Spleen (tissue), 11 donors: ENCODE data around the gene DNAH14. TPM values are rescaled to one million over a fixed set of nuclear protein-coding genes. Genes with fewer than 3 reads are reported as not detected.
"Not testable (repeated sequence)": the region's sequence is repeated elsewhere in the genome, so short reads cannot be mapped to it uniquely, and the experiment has no call there.

Experiments
- DNase-seq: peaks from one replicate; pipeline ENCODE4 v3.0.0-alpha.2; 2020
- H3K27ac ChIP-seq, 8 donors: fragments of 200-600 bp; sonication (generic) in 7 of 8; 1 replicate in 4 of 8; 2 replicates in 4 of 8; pipeline versions ENCODE4 v1.5.0 to v1.8.0; 2016 to 2021; ENCODE audit warnings: inconsistent platforms in 4 of 8, mild to moderate bottlenecking in 4 of 8, moderate library complexity in 1 of 8
- H3K27me3 ChIP-seq, 7 donors: fragments of 200-600 bp; sonication (generic) in 6 of 7; replicated peaks in 1 of 7; 1 replicate in 4 of 7; 2 replicates in 3 of 7; pipeline versions ENCODE4 v1.5.0 to v1.8.0; 2016 to 2021; ENCODE audit warnings: inconsistent platforms in 3 of 7, mild to moderate bottlenecking in 1 of 7
- H3K36me3 ChIP-seq, 6 donors: fragments of 200-600 bp; sonication (generic) in 5 of 6; 1 replicate in 4 of 6; 2 replicates in 2 of 6; pipeline versions ENCODE4 v1.5.0 to v1.8.0; 2016 to 2021; ENCODE audit warnings: inconsistent platforms in 2 of 6
- H3K4me1 ChIP-seq, 6 donors: fragments of 200-600 bp; sonication (generic) in 5 of 6; 1 replicate in 3 of 6; 2 replicates in 3 of 6; pipeline versions ENCODE4 v1.5.0 to v1.8.0; 2016 to 2021; ENCODE audit warnings: inconsistent platforms in 3 of 6
- H3K4me3 ChIP-seq, 8 donors: fragments of 200-600 bp; sonication (generic) in 7 of 8; 1 replicate in 4 of 8; 2 replicates in 4 of 8; pipeline versions ENCODE4 v1.5.0 to v1.8.0; 2016 to 2021; ENCODE audit warnings: inconsistent platforms in 4 of 8, mild to moderate bottlenecking in 4 of 8, moderate library complexity in 2 of 8
- H3K9me3 ChIP-seq, 8 donors: fragments of 200-600 bp; sonication (generic) in 7 of 8; 1 replicate in 4 of 8; 2 replicates in 4 of 8; pipeline versions ENCODE4 v1.5.0 to v1.8.0; 2016 to 2021; ENCODE audit warnings: inconsistent platforms in 4 of 8
- POLR2A ChIP-seq, 3 donors: fragments of 450-650 bp; IDR thresholded peaks; one replicate each; pipeline ENCODE4 v1.5.1; 2017; ENCODE audit warnings: antibody characterized with exemption in 3 of 3, mild to moderate bottlenecking in 1 of 3
- POLR2AphosphoS5 ChIP-seq, 3 donors: sonication (generic); formaldehyde crosslinking; IDR thresholded peaks; one replicate each; pipeline ENCODE4 v1.5.1; 2017; ENCODE audit warnings: antibody characterized with exemption in 3 of 3
- whole genome bisulfite sequencing, 5 donors: extraction: QIAGEN DNeasy Blood & Tissue Kit in 3 of 5; methylation state at CpG; one replicate each; pipeline versions ENCODE4 v1.1.5 to v1.1.7; 2013 to 2018; 5-methylcytosine and 5-hydroxymethylcytosine counted together
- intact Hi-C: fragments of 100-400 bp; cut with DNase I; formaldehyde crosslinking; loops from one replicate; pipeline ENCODE4 v1.15.0; 2023; ENCODE audit warnings: low total_unique reads
- polyA plus RNA-seq, 3 donors: library from polyadenylated mRNA; stranded (reverse); fragments of 200-250 nt; gene quantifications; one replicate each; pipeline ENCODE4 v1.2.1, GENCODE V29; 2013
- total RNA-seq, 7 donors: library from RNA; depleted of rRNA in 3 of 7; stranded (reverse); fragments of >200 nt in 3 of 7; fragmentation: NEBNext Ultra II Directional in 4 of 7; extraction: Animal tissue kit (Norgen Biotek cat#: 25700) in 4 of 7; gene quantifications; one replicate each; pipeline versions ENCODE4 v1.1.0 to v1.2.1, GENCODE V29; 2016 to 2021
- TF ChIP-seq, protein P1 (sequence below), 11 experiments: fragments of 200-600 bp in 7 of 11; fragments of 450-650 bp in 4 of 11; sonication (generic) in 4 of 11; IDR thresholded peaks in 8 of 11; conservative IDR thresholded peaks in 3 of 11; 1 replicate in 7 of 11; 2 replicates in 4 of 11; pipeline versions ENCODE4 v1.4.0 to v1.8.0; 2016 to 2021; ENCODE audit warnings: antibody characterized with exemption in 11 of 11, inconsistent platforms in 4 of 11, mild to moderate bottlenecking in 1 of 11
- donor health status: healthy with polysubstance abuse.
- donor health status: DM: no; HTN: no; CAD: no; lungs with moderate emphysema.
- donor health status: DM: no; HTN: no; CAD: no.
- donor health status: Bipolar disorder and iron deficiency.
- donor health status: healthy.
- donor health status: DM: no; HTN: no; CAD: no.
- donor health status: DM: yes; HTN: yes; CAD: no.

DNAH14 gene
- total and polyA plus RNA-seq, 10 donors, result 0.70 to 6.4 (median 4.8) TPM

DNA sequence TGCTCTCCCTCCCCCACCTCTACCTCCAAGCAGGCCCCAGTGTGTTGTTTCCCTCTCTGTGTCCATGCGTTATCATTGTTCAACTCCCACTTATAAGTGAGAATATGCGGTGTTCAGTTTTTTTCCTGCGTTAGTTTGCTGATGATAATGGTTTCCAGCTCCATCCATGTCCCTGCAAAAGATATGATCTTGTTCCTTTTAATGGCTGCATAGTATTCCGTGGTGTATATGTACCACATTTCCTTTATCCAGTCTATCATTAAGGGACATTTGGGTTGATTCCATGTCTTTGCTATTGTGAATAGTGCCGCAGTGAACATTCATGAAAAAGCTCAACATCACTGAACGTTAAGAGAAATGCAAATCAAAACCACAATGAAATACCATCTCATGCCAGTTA, 58.6 kb downstream of the DNAH14 start:
- no peak for TF ChIP-seq POLR2AphosphoS5 (IDR thresholded peaks at IDR 0.05)
- TF ChIP-seq, protein P1, sequence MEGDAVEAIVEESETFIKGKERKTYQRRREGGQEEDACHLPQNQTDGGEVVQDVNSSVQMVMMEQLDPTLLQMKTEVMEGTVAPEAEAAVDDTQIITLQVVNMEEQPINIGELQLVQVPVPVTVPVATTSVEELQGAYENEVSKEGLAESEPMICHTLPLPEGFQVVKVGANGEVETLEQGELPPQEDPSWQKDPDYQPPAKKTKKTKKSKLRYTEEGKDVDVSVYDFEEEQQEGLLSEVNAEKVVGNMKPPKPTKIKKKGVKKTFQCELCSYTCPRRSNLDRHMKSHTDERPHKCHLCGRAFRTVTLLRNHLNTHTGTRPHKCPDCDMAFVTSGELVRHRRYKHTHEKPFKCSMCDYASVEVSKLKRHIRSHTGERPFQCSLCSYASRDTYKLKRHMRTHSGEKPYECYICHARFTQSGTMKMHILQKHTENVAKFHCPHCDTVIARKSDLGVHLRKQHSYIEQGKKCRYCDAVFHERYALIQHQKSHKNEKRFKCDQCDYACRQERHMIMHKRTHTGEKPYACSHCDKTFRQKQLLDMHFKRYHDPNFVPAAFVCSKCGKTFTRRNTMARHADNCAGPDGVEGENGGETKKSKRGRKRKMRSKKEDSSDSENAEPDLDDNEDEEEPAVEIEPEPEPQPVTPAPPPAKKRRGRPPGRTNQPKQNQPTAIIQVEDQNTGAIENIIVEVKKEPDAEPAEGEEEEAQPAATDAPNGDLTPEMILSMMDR (IDR thresholded peaks at IDR 0.05 in 8 of 11, conservative IDR thresholded peaks at IDR 0.05 in 3 of 11), result no peak
- TF ChIP-seq POLR2A (IDR thresholded peaks at IDR 0.05), result no peak
- H3K4me3 ChIP-seq, result no peak overlapping the region
- no peak overlapping the region for H3K27ac ChIP-seq
- intact Hi-C loops, result no loop called here
- no peaks in the 10 kb centered on the region for H3K36me3 ChIP-seq
- no peaks in the 10 kb centered on the region for H3K27me3 ChIP-seq
- 87 to 94% (median 92%) methylated on average over 6 of the region's 6 CpGs for WGBS, 5 donors
- peaks cover 0 to 17% (median 4%) of the 10 kb centered on the region in 8 donors for H3K9me3 ChIP-seq
- no peaks in the 10 kb centered on the region for H3K4me1 ChIP-seq
- DNase-seq, result no peak

DNA sequence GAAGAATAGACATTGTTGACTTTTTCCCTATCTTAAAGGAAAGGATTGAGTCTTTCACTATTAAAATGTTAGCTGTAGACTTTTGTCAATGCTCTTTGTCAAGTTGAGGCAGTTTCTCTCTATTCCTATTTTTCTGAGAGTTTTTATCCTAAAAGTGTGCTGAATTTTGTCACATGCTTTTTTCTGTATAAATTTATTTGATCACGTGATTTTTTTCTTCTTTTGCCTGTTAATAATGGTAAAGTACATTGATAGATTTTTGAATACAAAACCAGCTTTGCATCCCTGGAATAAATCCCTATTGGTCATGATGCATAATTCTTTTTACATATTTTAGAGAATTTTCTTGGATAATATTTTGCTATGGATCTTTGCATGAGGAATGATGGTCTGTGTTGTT, 60.1 kb downstream of the DNAH14 start:
- no peak overlapping the region for H3K4me3 ChIP-seq
- H3K27ac ChIP-seq, result no peak overlapping the region

DNA sequence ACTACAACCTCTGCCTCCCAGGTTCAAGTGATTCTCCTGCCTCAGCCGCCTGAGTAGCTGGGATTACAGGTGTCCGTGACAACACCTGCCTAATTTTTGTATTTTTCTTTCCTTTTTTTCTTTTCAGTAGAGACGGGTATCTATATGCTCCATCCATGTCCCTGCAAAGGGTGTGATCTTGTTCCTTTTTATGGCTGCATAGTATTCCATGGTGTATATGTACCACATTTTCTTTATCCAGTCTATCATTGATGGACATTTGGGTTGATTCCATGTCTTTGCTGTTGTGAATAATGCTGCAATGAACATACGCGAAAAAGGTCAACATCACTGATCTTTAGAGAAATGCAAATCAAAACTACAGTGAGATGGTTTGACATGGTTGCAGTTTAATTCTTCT, 62.1 kb downstream of the DNAH14 start:
- WGBS, 5 donors, result 93 to 98% (median 96%) methylated on average over 5 of the region's 5 CpGs
- H3K36me3 ChIP-seq, intact Hi-C loops, H3K27me3 ChIP-seq, DNase-seq, H3K4me1 ChIP-seq, H3K4me3 ChIP-seq, H3K27ac ChIP-seq: not testable (repeated sequence)
- peaks cover 2 to 45% (median 29%) of the 10 kb centered on the region in 8 donors for H3K9me3 ChIP-seq

More for the DNA sequence above, 60.1 kb downstream of the DNAH14 start:
- Histone ChIP-seq H3K9me3 (peaks cover under 1 to 26% (median 10%) of the 10 kb centered on the region in 8 donors), H3K27me3 (no peaks in the 10 kb centered on the region), H3K4me1 (no peaks in the 10 kb centered on the region), H3K36me3 (no peaks in the 10 kb centered on the region)
- WGBS, 5 donors, result 61 to 83% (median 74%) methylated on average over 1 of the region's 1 CpG
- TF ChIP-seq POLR2A (IDR thresholded peaks at IDR 0.05) (no peak), POLR2AphosphoS5 (IDR thresholded peaks at IDR 0.05) (no peak)
- TF ChIP-seq, protein P1 (IDR thresholded peaks at IDR 0.05 in 8 of 11, conservative IDR thresholded peaks at IDR 0.05 in 3 of 11), result no peak
- intact Hi-C loops, result no loop called here
- no peak for DNase-seq

DNA sequence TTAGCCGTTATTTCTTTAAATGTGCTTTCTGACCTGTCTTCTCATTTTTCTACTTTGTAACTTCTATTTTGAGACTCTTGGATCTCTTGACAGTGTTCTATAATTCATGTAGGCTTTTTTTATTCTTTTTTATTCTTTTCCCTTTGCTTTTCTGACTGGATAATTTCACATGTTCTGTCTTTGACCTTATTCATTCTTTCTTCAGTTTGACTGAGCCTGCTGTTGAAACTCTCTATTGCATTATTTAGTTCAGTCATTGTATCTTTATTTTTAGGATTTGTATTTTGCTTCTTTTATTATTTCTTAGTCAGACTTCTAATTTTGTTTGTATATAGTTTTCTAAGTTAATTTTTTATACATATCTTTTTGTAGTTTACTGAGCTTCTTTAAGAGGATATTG, 66.1 kb downstream of the DNAH14 start:
- Histone ChIP-seq H3K4me3 (no peak overlapping the region), H3K36me3 (no peaks in the 10 kb centered on the region), H3K4me1 (no peaks in the 10 kb centered on the region), H3K27ac (no peak overlapping the region), H3K9me3 (peaks cover 2 to 69% (median 42%) of the 10 kb centered on the region in 8 donors), H3K27me3 (no peaks in the 10 kb centered on the region)
- no peak for DNase-seq
- WGBS, 5 donors, result 82 to 98% (median 91%) methylated on average over 1 of the region's 1 CpG
- TF ChIP-seq POLR2AphosphoS5 (IDR thresholded peaks at IDR 0.05) (no peak), POLR2A (IDR thresholded peaks at IDR 0.05) (no peak)
- TF ChIP-seq, protein P1 (IDR thresholded peaks at IDR 0.05 in 8 of 11, conservative IDR thresholded peaks at IDR 0.05 in 3 of 11), result no peak
- intact Hi-C loops, result no loop called here

DNA sequence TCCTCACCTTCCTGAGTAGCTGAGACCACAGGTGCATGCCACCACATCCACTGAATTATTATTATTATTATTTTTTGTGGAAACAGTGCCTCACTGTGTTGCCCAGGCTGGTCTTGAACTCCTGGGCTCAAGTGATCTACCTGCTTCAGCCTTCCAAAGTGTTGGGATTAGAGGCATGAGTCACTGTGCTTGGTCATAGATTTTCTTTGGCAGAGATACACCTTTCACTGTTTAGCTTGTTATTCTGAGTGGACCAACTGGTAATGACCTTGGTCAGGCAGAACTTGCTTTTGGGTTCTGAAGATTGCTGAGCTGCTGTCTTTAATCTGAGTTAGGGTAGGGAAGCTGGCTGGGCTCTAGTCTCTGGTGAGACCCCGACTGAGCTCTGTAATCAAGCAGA, 66.8 kb downstream of the DNAH14 start:
- Histone ChIP-seq H3K27me3 (no peaks in the 10 kb centered on the region), H3K9me3 (peaks cover 2 to 75% (median 44%) of the 10 kb centered on the region in 8 donors), H3K4me3 (no peak overlapping the region), H3K36me3 (no peaks in the 10 kb centered on the region), H3K4me1 (no peaks in the 10 kb centered on the region), H3K27ac (no peak overlapping the region)
- WGBS, 5 donors, result 67 to 100% (median 79%) methylated on average over 1 of the region's 1 CpG
- TF ChIP-seq, protein P1 (IDR thresholded peaks at IDR 0.05 in 8 of 11, conservative IDR thresholded peaks at IDR 0.05 in 3 of 11), result no peak
- no peak for TF ChIP-seq POLR2AphosphoS5 (IDR thresholded peaks at IDR 0.05)
- TF ChIP-seq POLR2A (IDR thresholded peaks at IDR 0.05), result no peak
- DNase-seq, result no peak
- intact Hi-C loops, result no loop called here
